HG03135 (cell line): ENCODE data around the gene NOP16.

Source experiments
- ATAC-seq: cut with Tn5 transposase; IDR thresholded peaks from one replicate; pipeline ENCODE4 v1.9.1; 2021; ENCODE audit warnings: mild to moderate bottlenecking, moderate library complexity; ENCODE audit not compliant: unreplicated experiment

NOP16 gene

GRCh38 chr5:176361437-176362232, 26.8 kb downstream of the NOP16 start, which contains the start of gene KIAA1191:
KIAA1191 (minus strand) TSS chr5:176361764; CDS start chr5:176359508, 2,256 bp downstream.
- ATAC-seq = peak; percentile 92

GRCh38 chr5:176360894-176361436, 27.4 kb downstream of the NOP16 start:
- ATAC-seq = no peak

GRCh38 chr5:176359658-176360057, 28.7 kb downstream of the NOP16 start:
- ATAC-seq = no peak

DNA sequence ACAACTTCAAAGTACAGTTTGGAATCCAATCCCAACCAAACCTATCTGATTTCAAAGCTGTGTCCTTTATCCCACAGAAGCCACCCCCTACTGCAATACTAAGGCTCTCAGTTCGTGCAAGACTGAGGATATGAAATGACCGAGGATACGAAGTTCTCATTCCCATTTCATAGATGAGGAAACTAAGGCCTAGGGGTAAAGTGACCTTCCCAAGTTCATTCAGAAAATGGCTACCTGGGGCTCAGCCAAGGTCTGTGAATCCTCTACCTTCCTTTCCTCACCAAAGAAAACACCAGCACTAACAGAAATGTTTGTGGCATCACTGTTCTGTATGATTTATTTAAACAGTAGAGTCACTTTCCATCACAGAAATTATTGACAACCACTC, 32.2 kb downstream of the NOP16 start:
- ATAC-seq = no peak

GRCh38 chr5:176355400-176356178, 32.8 kb downstream of the NOP16 start:
- no peak for ATAC-seq

DNA sequence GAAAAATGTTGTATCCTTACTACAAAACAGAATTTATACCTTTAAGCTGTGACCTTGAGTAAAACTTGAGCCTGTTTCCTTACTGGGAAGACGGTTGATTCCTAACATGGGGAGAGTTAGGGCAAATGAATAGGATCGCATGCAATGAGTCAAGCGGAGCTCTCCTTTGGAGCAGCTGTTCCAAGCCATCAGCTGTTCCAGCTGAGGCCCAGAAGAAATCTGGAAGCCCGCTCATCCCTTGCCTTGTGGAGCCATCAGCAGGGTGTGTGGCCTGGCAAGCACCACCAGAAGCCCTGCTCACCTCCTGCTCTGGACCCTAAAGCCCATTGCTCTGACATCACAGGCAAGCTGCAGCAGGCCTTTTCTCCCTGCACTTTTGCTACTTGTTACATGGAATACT, 34.9 kb downstream of the NOP16 start:
- no peak for ATAC-seq

DNA sequence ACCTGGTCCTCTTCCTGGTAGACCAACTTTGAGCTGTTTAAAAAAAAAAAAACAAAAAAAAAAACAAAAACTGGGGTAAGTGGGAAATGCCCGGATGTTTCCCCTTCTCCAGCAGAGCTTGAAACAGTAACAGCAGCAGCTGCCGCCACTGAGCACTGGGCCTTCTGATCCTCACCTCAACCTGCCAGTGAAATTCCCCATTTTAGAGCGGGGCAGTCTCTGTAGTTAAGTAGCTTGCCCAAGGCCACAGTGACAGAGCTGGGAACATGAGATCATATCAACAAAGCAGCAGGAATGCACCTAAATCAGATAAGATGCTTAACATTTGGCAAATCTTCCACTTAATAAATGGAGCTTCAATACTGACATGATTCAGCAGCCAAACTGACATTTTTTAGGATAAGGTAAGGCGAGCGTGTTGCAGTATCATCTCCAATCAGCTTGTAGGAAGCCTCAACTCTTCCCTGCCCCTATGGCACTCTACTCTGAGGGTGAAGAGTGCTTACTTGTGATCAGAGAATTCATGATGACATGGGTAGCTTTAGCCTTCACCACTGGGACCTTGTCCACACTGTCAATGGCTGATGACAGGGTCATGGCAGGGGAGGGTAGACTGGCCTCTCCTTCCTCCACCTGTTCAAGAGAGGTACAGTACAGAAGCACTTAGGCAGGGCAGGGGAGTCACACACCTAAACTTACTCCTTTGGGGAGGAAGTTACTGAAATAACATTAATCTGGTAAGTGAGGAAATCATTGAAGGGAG, 36.1 kb downstream of the NOP16 start:
- ATAC-seq = no peak

DNA sequence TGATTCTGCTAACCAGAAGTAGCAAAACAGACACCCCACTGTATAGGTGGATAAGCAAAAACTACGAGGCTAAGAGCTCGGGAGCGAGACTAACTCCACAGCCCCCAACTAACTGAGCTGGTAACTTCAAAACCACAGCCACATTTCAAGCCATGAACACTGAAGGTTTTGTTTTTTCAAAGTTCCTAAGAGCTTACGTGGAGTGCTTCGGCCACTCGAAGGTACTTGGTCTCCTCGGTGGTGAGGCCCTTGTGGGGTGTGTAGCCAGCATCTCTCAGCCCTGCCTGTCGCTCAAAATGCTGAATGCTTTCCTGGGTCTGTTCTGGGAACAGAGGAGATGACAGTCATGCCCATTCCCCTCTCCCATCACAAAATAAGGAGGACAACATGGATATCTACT, 38.0 kb downstream of the NOP16 start:
- ATAC-seq = no peak

GRCh38 chr5:176342766-176343458, 45.5 kb downstream of the NOP16 start:
- no peak for ATAC-seq

GRCh38 chr5:176342158-176342483, 46.3 kb downstream of the NOP16 start:
- ATAC-seq = no peak

DNA sequence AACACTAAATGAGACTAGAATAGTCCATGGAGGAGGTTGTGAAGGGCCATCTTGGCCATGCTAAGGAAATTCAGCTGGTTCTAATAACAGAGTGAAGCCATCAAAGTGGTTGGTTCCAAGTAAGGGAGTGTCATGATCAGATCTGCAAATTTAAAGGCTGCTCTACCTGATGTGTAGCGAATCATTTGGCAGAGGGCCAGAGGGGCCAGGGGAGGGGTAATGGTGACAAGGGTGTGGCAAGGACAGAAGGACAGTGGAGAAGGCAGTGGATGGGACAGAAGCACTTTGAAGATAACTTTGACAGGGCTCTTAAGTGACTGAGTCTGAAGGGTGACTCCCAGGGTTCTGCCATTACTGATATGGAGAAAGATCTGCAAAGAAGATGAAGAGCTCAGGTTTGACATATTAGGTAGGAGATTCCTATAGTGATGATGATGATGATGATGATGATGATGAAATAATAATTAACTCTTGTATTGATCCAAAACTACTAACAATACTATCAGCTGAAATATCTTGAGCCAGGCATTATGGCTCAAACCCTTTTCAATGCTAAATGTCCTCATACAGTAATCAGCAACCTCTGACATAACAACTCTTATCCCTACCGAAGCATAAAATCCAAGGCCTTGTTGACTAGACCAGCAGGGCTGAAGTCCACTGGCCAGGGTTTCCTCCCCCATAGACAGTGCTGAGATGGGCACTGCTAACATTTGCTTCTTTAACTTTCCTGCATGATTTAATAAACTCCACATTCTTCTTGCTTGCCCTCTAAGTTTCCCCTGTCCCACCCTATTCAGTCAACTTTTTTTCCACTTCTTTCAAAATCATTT, 46.9 kb downstream of the NOP16 start:
- no peak for ATAC-seq

DNA sequence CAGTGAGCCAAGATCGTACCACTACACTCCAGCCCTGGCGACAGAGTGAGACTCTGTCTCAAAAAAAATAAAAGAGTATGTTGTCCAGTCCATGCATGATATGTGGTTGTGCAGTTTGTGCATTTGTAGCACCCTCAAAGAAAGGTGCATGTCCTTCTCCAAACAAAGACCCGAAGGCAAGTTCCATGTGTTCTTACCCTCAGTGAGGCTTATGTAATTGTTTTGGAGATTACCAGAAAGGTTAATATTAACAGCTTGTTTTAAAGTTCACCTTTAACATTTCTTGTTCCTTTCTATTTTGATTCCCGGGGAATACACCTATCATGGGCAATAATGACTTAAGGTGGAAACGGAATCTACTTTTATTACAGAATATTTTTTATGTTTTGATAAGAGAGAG, 49.1 kb downstream of the NOP16 start:
- ATAC-seq = no peak

DNA sequence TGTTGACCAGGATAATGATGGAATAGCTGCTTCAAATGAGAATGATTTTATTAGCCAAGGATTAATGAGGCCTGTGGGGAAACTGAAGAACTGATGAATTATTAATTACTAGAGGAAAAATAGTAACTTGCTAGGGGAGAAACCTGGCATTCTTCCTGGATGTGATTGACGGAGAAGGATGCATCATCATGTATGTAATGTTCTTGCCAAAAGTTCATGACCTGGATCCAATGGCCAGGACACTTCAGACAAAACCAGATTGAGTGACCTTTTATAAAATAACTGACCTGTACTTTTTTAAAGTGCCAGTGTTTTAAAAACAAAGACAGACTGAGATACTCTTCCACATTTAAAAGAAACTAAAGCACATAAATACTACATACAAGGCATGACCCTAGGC, 50.5 kb downstream of the NOP16 start:
- ATAC-seq = no peak

DNA sequence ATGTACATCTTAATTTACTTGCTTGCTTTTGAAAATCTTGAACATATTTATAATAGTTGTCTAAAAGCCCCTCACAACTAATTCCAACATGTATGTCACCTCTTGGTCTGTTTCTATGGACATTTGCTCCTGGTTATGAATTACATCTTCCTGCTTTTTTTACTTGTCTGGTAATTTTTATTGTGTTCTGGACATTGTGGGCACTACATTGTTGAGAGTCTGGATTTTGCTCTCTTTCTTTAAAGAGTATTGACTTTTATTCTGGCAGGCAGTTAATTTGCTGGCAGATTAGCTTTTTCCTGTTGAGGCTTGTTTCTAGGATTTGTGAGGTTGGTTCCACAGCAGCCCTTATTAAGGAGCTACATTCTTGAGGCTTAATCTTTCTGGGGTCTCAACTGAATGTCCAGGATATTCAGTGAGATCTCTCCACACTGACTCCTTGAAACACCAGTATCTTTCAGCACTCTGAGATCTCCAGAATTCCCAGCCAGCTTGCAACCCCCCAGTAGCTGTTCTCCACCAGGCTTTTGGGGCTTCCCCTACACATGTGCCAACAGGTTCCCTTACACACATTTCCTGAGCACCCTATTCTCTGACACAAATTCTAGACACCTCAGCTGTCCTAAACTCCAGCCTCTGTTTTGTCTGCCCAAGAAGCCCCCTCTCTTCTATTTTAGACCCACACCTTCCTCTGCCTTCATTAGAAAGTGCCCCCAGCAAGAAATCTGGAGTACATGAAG, 54.2 kb downstream of the NOP16 start:
- no peak for ATAC-seq
